Measurements from ENCODE around the gene PKHD1. TPM values are rescaled to one million over a fixed set of nuclear protein-coding genes. Genes with fewer than 3 reads are reported as not detected.

The PKHD1 gene
- total and polyA plus RNA-seq, 2 of the 13 experiments (the other 11 are each of a cell fraction or from before 2014, with no cell fraction given): 0.01 to 0.13 TPM

DNA sequence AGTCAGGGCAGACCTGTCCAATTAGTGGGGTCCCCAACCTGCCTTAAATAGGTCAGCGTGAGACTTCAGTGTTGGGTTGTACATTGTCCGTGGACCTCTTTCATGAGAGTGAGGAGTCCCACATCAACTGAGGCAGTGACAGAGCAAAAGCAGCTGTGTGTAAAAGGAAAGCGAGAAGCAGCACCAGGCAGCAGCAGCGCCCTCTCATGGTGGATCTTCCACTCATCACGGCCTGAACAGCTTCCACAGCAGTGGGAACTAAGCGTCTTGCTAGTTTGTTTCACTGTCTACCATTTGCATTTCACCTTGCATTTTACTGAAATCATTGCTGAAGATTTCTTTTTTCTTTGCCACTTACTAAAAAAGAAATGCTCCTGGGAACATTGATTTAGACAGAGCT lies 333.8 kb downstream of the PKHD1 start:
- peak; percentile 79 for ATAC-seq
- H2AFZ ChIP-seq (ENCODE audit: low read length): no peak overlapping the region

DNA sequence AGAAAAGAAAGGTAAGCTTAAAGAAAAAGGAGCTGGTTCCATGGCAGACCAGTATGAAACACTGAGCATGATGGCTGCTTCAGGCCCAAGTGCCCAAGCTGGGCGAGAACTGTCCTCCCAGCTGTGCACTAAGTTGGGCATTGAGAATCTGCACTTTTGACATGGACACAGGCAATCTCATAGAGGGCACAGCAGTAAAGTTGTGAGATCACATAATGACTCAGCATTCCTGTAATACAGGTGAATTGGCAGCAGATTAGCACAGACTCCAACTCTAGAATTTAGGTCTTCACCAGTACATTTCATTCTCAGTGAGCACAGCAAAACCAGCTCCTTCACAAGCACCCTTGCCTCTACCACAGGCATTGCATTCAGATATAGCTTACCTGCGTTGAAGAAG lies 343.4 kb downstream of the PKHD1 start:
- intact Hi-C loops (cut with micrococcal nuclease; ENCODE audit: unreplicated experiment) (no loop called here), in situ Hi-C loops (cut with HindIII; ENCODE audit: extremely low pct_ligation_motif_present, low pct_unique_long_range_greater_than_20kb) (no loop called here)
- 10% methylated on average over 2 of the region's 2 CpGs for WGBS (ENCODE audit: low lambda C conversion rate)
- no peaks in the 10 kb centered on the region for H4K20me1 ChIP-seq (ENCODE audit: insufficient read depth, low read length)
- H3K36me3 ChIP-seq (replicated peaks in 1 of 2; ENCODE audit: control insufficient read depth in 1 of 2, insufficient read depth in 2 of 2, low read length in 2 of 2): no peaks in the 10 kb centered on the region
- DNase-seq (ENCODE audit: low spot score): no peak
- no peak for FAIRE-seq
- CTCF ChIA-PET (ENCODE audit: low intra/inter-chr PET ratio, low total read pairs): no interaction called here
- no TSS peak for BruUV-seq (replicated peaks)
- no peak overlapping the region for H3K27ac ChIP-seq (ENCODE audit: extremely low read length, insufficient read depth, low read length)
- no peaks in the 10 kb centered on the region for H3K4me1 ChIP-seq (ENCODE audit: insufficient read depth, low read length)
- no peaks in the 10 kb centered on the region for H3K9me3 ChIP-seq (ENCODE audit: low read length)
- H3K4me2 ChIP-seq (ENCODE audit: low read depth, low read length): no peak overlapping the region
- H3K9ac ChIP-seq (ENCODE audit: insufficient read depth, low read depth, low read length): no peak overlapping the region
- H3K79me2 ChIP-seq (ENCODE audit: insufficient read depth, low read length): no peaks in the 10 kb centered on the region
- H3K27me3 ChIP-seq (ENCODE audit: control insufficient read depth in 1 of 2, insufficient read depth in 2 of 2, low read length in 2 of 2): no peaks in the 10 kb centered on the region
- H2AFZ ChIP-seq (ENCODE audit: low read length): no peak overlapping the region
- POLR2A ChIA-PET: no interaction called here
- no peak overlapping the region for H3K4me3 ChIP-seq (replicated peaks in 1 of 3; ENCODE audit: insufficient read depth in 1 of 3, low read depth in 2 of 3, low read length in 3 of 3)
- ATAC-seq: no peak
- TF ChIP-seq ZBTB33 (CRISPR knock-in tag; IDR thresholded peaks at IDR 0.05) (no peak), NFE2 (CRISPR knock-in tag; IDR thresholded peaks at IDR 0.05) (peak; percentile 69; the same call in 1 of the 2 replicates), NFE2L2 (IDR thresholded peaks at IDR 0.05; ENCODE audit: low read length) (peak; percentile 95), MAFK (conservative IDR thresholded peaks at IDR 0.05 in 1 of 2, IDR thresholded peaks at IDR 0.05 in 1 of 2; ENCODE audit: low read length in 2 of 2) (peak; percentile 72 to 75), ZNF7 (CRISPR knock-in tag; IDR thresholded peaks at IDR 0.05) (no peak), SRSF4 (IDR thresholded peaks at IDR 0.05; ENCODE audit: low read depth, low read length, poor library complexity, severe bottlenecking) (no peak), AGO1 (IDR thresholded peaks at IDR 0.05; ENCODE audit: low read depth, low read length, poor library complexity, severe bottlenecking) (no peak), DMAP1 (CRISPR knock-in tag; IDR thresholded peaks at IDR 0.05) (no peak), ZKSCAN5 (CRISPR knock-in tag; IDR thresholded peaks at IDR 0.05) (no peak), NR1H2 (CRISPR knock-in tag; IDR thresholded peaks at IDR 0.05; ENCODE audit: borderline replicate concordance, low read depth) (no peak), ZSCAN30 (CRISPR knock-in tag; IDR thresholded peaks at IDR 0.05) (no peak), ZNF737 (CRISPR knock-in tag; IDR thresholded peaks at IDR 0.05; ENCODE audit: borderline replicate concordance) (no peak), ATM (IDR thresholded peaks at IDR 0.05; ENCODE audit: borderline replicate concordance) (no peak)

More for the DNA sequence above, 333.8 kb downstream of the PKHD1 start:
- Histone ChIP-seq H3K36me3 (replicated peaks in 1 of 2; ENCODE audit: control insufficient read depth in 1 of 2, insufficient read depth in 2 of 2, low read length in 2 of 2) (no peaks in the 10 kb centered on the region), H3K9me3 (ENCODE audit: low read length) (no peaks in the 10 kb centered on the region), H3K27ac (ENCODE audit: extremely low read length, insufficient read depth, low read length) (no peak overlapping the region), H3K27me3 (ENCODE audit: control insufficient read depth in 1 of 2, insufficient read depth in 2 of 2, low read length in 2 of 2) (no peaks in the 10 kb centered on the region), H4K20me1 (ENCODE audit: insufficient read depth, low read length) (no peaks in the 10 kb centered on the region), H3K79me2 (ENCODE audit: insufficient read depth, low read length) (no peaks in the 10 kb centered on the region), H3K4me3 (replicated peaks in 1 of 3; ENCODE audit: insufficient read depth in 1 of 3, low read depth in 2 of 3, low read length in 3 of 3) (no peak overlapping the region), H3K4me2 (ENCODE audit: low read depth, low read length) (no peak overlapping the region), H3K4me1 (ENCODE audit: insufficient read depth, low read length) (no peaks in the 10 kb centered on the region), H3K9ac (ENCODE audit: insufficient read depth, low read depth, low read length) (no peak overlapping the region)
- in situ Hi-C loops (cut with HindIII; ENCODE audit: extremely low pct_ligation_motif_present, low pct_unique_long_range_greater_than_20kb): no loop called here
- WGBS (ENCODE audit: low lambda C conversion rate): 30% methylated on average over 6 of the region's 6 CpGs
- POLR2A ChIA-PET: no interaction called here
- TF ChIP-seq STAG1 (CRISPR knock-in tag; IDR thresholded peaks at IDR 0.05) (peak; percentile 61), SMC3 (IDR thresholded peaks at IDR 0.05; ENCODE audit: low read length) (peak; percentile 72), ZNF124 (CRISPR knock-in tag; IDR thresholded peaks at IDR 0.05) (no peak)
- TF ChIP-seq, protein P1, sequence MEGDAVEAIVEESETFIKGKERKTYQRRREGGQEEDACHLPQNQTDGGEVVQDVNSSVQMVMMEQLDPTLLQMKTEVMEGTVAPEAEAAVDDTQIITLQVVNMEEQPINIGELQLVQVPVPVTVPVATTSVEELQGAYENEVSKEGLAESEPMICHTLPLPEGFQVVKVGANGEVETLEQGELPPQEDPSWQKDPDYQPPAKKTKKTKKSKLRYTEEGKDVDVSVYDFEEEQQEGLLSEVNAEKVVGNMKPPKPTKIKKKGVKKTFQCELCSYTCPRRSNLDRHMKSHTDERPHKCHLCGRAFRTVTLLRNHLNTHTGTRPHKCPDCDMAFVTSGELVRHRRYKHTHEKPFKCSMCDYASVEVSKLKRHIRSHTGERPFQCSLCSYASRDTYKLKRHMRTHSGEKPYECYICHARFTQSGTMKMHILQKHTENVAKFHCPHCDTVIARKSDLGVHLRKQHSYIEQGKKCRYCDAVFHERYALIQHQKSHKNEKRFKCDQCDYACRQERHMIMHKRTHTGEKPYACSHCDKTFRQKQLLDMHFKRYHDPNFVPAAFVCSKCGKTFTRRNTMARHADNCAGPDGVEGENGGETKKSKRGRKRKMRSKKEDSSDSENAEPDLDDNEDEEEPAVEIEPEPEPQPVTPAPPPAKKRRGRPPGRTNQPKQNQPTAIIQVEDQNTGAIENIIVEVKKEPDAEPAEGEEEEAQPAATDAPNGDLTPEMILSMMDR (CRISPR knock-in tag; IDR thresholded peaks at IDR 0.05): peak; percentile 83
- CTCF ChIA-PET (ENCODE audit: low intra/inter-chr PET ratio, low total read pairs): interaction anchor here (1.3 kb wide), 1 partner anchor 938 kb away, joined by 4 read pairs; no protein-coding TSS in a partner anchor
- peak; percentile 3 for DNase-seq (ENCODE audit: low spot score)
- intact Hi-C loops (cut with micrococcal nuclease; ENCODE audit: unreplicated experiment): loop anchor here (1.0 kb wide), 3 partner anchors 194 to 937 kb away; no protein-coding TSS in a partner anchor
- no TSS peak for BruUV-seq (replicated peaks)
- peak; percentile 4 for FAIRE-seq

All from HepG2 (cell line).